ENCODE data around the gene WIPF3.

WIPF3 gene

DNA sequence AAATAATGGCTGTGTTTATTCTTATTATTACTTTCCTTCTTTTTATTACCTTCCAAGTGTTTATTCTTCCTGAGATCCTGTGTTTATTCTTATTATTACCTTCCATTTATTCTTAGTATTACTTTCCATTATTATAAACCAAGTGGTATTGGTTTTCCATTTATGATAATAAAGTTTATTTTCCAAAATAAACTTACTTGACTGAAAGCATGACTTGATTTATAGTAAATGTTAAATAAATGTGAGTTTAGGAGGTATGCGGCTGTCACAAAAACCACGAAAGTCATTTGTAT is 20.2 kb downstream of the WIPF3 start:
- H3K9me3 ChIP-seq (ENCODE audit: control insufficient read depth in 5 of 5, low read length in 5 of 5): peaks cover 0 to under 1% (median 0%) of the 10 kb centered on the region in 5 donors

DNA sequence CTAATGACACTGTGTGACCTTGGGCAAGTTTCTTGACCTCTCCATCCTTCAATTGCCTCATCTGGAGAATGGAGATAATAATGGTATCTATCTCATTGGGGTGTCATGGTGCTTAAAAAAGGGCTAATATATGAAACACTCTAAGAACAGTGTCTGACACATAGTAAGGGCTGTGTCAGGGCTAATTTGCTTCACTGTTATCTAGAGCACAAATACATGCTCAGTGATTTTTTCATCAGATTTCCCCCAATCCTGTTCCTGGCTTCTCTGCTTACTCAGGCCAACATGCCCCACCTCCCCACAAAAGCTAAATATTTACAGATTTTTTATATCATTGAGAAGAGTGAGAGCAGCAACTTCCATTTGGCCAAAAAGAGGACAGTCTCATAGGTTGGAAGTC is 20.6 kb downstream of the WIPF3 start:
- no peaks in the 10 kb centered on the region for H3K4me1 ChIP-seq (ENCODE audit: control insufficient read depth in 5 of 5, insufficient read depth in 5 of 5, low read length in 5 of 5)
- H3K27ac ChIP-seq (ENCODE audit: low read depth, low read length): no peak overlapping the region
- no peaks in the 10 kb centered on the region for H3K27me3 ChIP-seq (ENCODE audit: control insufficient read depth in 5 of 5, insufficient read depth in 4 of 5, low read length in 5 of 5)
- no peaks in the 10 kb centered on the region for H3K36me3 ChIP-seq (ENCODE audit: control insufficient read depth in 5 of 5, insufficient read depth in 5 of 5, low read length in 5 of 5)
- H3K4me3 ChIP-seq (ENCODE audit: low read depth in 1 of 5, low read length in 5 of 5): no peak overlapping the region
- H3K9ac ChIP-seq (ENCODE audit: low read length in 5 of 5): no peak overlapping the region
- H3K9me3 ChIP-seq (ENCODE audit: control insufficient read depth in 5 of 5, low read length in 5 of 5): peaks cover 0 to 4% (median 0%) of the 10 kb centered on the region in 5 donors

More for the DNA sequence above, 20.2 kb downstream of the WIPF3 start:
- Histone ChIP-seq H3K4me1 (ENCODE audit: control insufficient read depth in 5 of 5, insufficient read depth in 5 of 5, low read length in 5 of 5) (no peaks in the 10 kb centered on the region), H3K27ac (ENCODE audit: low read depth, low read length) (no peak overlapping the region), H3K4me3 (ENCODE audit: low read depth in 1 of 5, low read length in 5 of 5) (no peak overlapping the region), H3K36me3 (ENCODE audit: control insufficient read depth in 5 of 5, insufficient read depth in 5 of 5, low read length in 5 of 5) (no peaks in the 10 kb centered on the region), H3K27me3 (ENCODE audit: control insufficient read depth in 5 of 5, insufficient read depth in 4 of 5, low read length in 5 of 5) (no peaks in the 10 kb centered on the region), H3K9ac (ENCODE audit: low read length in 5 of 5) (no peak overlapping the region)

DNA sequence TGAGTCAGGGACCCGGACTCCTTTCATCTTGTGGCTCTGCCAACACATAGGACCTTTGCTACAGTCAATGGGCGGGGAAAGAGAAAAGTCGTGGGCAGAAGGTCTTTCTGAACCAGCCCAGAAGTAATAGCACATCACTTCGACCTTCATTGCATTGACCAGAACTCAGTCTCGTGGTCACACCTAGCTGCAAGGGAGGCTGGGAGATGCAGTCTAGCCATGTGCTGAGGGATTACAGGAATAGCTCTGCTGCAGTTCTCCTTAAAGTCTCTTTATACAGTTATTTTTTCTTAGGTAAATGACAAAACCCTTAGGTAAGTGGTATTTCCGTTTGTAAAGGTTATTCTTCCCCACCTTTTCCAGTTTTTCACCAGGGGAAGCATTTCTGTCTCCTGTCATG is 25.4 kb downstream of the WIPF3 start:
- Histone ChIP-seq H3K9me3 (ENCODE audit: control insufficient read depth in 5 of 5, low read length in 5 of 5) (peaks cover 0 to 5% (median 0%) of the 10 kb centered on the region in 5 donors), H3K9ac (ENCODE audit: low read length in 5 of 5) (no peak overlapping the region), H3K27me3 (ENCODE audit: control insufficient read depth in 5 of 5, insufficient read depth in 4 of 5, low read length in 5 of 5) (no peaks in the 10 kb centered on the region), H3K4me3 (ENCODE audit: low read depth in 1 of 5, low read length in 5 of 5) (no peak overlapping the region), H3K4me1 (ENCODE audit: control insufficient read depth in 5 of 5, insufficient read depth in 5 of 5, low read length in 5 of 5) (no peaks in the 10 kb centered on the region), H3K36me3 (ENCODE audit: control insufficient read depth in 5 of 5, insufficient read depth in 5 of 5, low read length in 5 of 5) (no peaks in the 10 kb centered on the region), H3K27ac (ENCODE audit: low read depth, low read length) (no peak overlapping the region)

DNA sequence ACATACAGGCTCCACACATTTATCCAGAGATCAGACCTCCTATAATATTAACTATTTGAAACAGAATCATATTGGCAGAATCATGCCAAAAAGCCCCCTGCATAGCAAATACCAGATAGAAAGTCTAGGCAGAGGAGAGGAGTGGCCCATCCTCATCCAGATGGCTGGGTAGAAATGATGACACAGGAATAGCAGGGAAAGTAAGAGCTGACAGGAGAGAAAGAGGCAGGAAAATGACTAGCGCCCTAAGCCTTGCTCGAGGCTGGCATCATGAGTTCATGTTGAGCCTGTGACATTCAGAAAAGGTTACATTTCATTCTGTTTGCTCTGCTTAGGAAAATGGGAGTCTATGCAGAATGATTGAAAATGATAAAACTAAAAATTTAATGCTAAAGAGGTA is 27.6 kb downstream of the WIPF3 start:
- Histone ChIP-seq H3K4me1 (ENCODE audit: control insufficient read depth in 5 of 5, insufficient read depth in 5 of 5, low read length in 5 of 5) (peaks cover 0 to 1% (median 0%) of the 10 kb centered on the region in 5 donors), H3K9ac (ENCODE audit: low read length in 5 of 5) (no peak overlapping the region), H3K36me3 (ENCODE audit: control insufficient read depth in 5 of 5, insufficient read depth in 5 of 5, low read length in 5 of 5) (no peaks in the 10 kb centered on the region), H3K4me3 (ENCODE audit: low read depth in 1 of 5, low read length in 5 of 5) (no peak overlapping the region), H3K27ac (ENCODE audit: low read depth, low read length) (no peak overlapping the region), H3K9me3 (ENCODE audit: control insufficient read depth in 5 of 5, low read length in 5 of 5) (peaks cover 0 to 5% (median 0%) of the 10 kb centered on the region in 5 donors), H3K27me3 (ENCODE audit: control insufficient read depth in 5 of 5, insufficient read depth in 4 of 5, low read length in 5 of 5) (no peaks in the 10 kb centered on the region)

DNA sequence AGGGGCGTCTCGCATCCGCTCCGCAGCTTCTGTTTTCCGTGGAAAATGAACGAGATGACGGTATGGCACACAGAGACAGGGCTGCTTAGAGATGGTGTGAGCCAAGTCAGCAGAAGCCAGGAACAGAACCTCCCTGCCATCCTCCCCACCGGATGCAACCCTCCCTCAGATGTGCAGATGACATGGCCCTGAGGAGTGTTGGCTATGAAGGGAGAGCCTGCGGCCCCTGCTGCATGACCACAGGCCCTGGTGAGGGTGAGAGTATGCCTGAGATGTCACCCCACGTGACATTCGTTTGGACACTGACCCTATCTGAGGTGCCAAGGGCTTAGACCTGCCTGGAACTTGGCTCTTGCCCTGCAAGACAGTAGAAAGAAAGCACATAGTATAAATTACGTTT is 29.4 kb downstream of the WIPF3 start:
- H3K4me1 ChIP-seq (ENCODE audit: control insufficient read depth in 5 of 5, insufficient read depth in 5 of 5, low read length in 5 of 5): peaks cover 0 to 6% (median 4%) of the 10 kb centered on the region in 5 donors
- H3K27ac ChIP-seq (ENCODE audit: low read depth, low read length): no peak overlapping the region
- no peak overlapping the region for H3K4me3 ChIP-seq (ENCODE audit: low read depth in 1 of 5, low read length in 5 of 5)
- H3K9me3 ChIP-seq (ENCODE audit: control insufficient read depth in 5 of 5, low read length in 5 of 5): peaks cover 0 to 5% (median 0%) of the 10 kb centered on the region in 5 donors
- no peak overlapping the region for H3K9ac ChIP-seq (ENCODE audit: low read length in 5 of 5)
- no peaks in the 10 kb centered on the region for H3K27me3 ChIP-seq (ENCODE audit: control insufficient read depth in 5 of 5, insufficient read depth in 4 of 5, low read length in 5 of 5)
- no peaks in the 10 kb centered on the region for H3K36me3 ChIP-seq (ENCODE audit: control insufficient read depth in 5 of 5, insufficient read depth in 5 of 5, low read length in 5 of 5)

DNA sequence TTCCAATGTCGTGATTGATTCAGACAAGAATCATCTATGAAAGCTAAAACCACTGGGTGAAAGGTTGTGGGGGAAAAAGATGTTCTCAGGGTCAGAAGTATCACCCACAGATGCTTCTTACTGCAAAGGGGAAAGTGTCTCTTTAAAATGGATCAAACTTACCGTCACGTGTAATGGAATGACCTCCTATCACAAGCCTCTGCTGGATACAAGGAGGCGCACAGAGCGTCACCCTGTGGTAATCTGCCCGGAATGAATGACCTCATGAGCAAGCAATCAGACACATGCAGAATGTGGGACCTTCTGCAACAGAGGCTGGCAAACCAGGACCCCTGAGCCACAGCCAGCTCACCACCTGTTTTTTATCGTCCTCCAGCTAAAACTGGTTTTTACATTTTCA is 33.0 kb downstream of the WIPF3 start:
- no peaks in the 10 kb centered on the region for H3K9me3 ChIP-seq (ENCODE audit: control insufficient read depth in 5 of 5, low read length in 5 of 5)
- H3K27ac ChIP-seq (ENCODE audit: low read depth, low read length): no peak overlapping the region
- peaks cover 0 to 22% (median 4%) of the 10 kb centered on the region in 5 donors for H3K4me1 ChIP-seq (ENCODE audit: control insufficient read depth in 5 of 5, insufficient read depth in 5 of 5, low read length in 5 of 5)
- H3K4me3 ChIP-seq (ENCODE audit: low read depth in 1 of 5, low read length in 5 of 5): no peak overlapping the region
- no peak overlapping the region for H3K9ac ChIP-seq (ENCODE audit: low read length in 5 of 5)
- H3K36me3 ChIP-seq (ENCODE audit: control insufficient read depth in 5 of 5, insufficient read depth in 5 of 5, low read length in 5 of 5): no peaks in the 10 kb centered on the region
- H3K27me3 ChIP-seq (ENCODE audit: control insufficient read depth in 5 of 5, insufficient read depth in 4 of 5, low read length in 5 of 5): peaks cover 0 to 2% (median 0%) of the 10 kb centered on the region in 5 donors

DNA sequence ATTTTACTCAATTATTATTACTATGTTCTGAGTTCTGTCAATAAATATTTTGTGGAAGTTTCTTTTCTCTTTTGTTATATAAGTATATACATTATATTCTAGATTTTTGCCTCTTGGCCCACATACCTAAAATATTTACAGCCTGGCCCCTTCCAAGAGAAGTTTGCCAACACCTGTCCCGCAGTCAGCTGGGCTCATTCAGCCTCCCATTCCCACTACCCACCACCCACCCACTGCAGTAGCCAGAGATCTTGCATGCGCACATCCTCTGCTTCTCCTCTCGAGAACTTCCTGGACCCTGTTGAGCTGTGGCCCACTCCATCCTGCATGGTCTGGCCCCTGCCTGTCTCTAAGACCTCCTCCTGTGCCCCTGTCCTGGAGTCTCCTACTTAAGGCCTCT is 33.6 kb downstream of the WIPF3 start:
- Histone ChIP-seq H3K9ac (ENCODE audit: low read length in 5 of 5) (no peak overlapping the region), H3K27me3 (ENCODE audit: control insufficient read depth in 5 of 5, insufficient read depth in 4 of 5, low read length in 5 of 5) (peaks cover 0 to 2% (median 0%) of the 10 kb centered on the region in 5 donors), H3K4me3 (ENCODE audit: low read depth in 1 of 5, low read length in 5 of 5) (no peak overlapping the region), H3K27ac (ENCODE audit: low read depth, low read length) (no peak overlapping the region), H3K9me3 (ENCODE audit: control insufficient read depth in 5 of 5, low read length in 5 of 5) (no peaks in the 10 kb centered on the region), H3K36me3 (ENCODE audit: control insufficient read depth in 5 of 5, insufficient read depth in 5 of 5, low read length in 5 of 5) (no peaks in the 10 kb centered on the region), H3K4me1 (ENCODE audit: control insufficient read depth in 5 of 5, insufficient read depth in 5 of 5, low read length in 5 of 5) (peaks cover 0 to 22% (median 4%) of the 10 kb centered on the region in 5 donors)

DNA sequence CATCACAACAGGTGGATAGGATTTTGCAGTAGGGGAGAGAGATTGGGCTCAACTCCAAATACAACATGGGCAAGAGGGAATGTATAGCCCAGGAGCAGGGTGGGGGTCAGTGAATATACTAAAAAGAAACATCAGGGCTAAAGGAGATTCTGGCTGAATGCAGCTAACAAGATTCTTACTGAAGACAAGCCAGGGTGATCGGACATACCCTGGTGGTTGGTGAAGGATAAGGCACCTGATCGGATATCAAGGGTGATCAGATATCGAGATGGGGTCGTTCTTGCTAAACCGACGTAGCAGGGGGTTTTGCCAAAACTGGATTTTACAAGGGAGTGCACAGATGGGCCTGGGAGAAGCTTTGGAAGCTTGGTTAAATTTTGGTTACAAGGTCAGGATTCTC is 34.4 kb downstream of the WIPF3 start:
- peaks cover 0 to 2% (median 0%) of the 10 kb centered on the region in 5 donors for H3K27me3 ChIP-seq (ENCODE audit: control insufficient read depth in 5 of 5, insufficient read depth in 4 of 5, low read length in 5 of 5)
- no peak overlapping the region for H3K9ac ChIP-seq (ENCODE audit: low read length in 5 of 5)
- no peak overlapping the region for H3K4me3 ChIP-seq (ENCODE audit: low read depth in 1 of 5, low read length in 5 of 5)
- no peaks in the 10 kb centered on the region for H3K36me3 ChIP-seq (ENCODE audit: control insufficient read depth in 5 of 5, insufficient read depth in 5 of 5, low read length in 5 of 5)
- no peak overlapping the region for H3K27ac ChIP-seq (ENCODE audit: low read depth, low read length)
- H3K9me3 ChIP-seq (ENCODE audit: control insufficient read depth in 5 of 5, low read length in 5 of 5): no peaks in the 10 kb centered on the region
- peaks cover 0 to 22% (median 4%) of the 10 kb centered on the region in 5 donors for H3K4me1 ChIP-seq (ENCODE audit: control insufficient read depth in 5 of 5, insufficient read depth in 5 of 5, low read length in 5 of 5)

DNA sequence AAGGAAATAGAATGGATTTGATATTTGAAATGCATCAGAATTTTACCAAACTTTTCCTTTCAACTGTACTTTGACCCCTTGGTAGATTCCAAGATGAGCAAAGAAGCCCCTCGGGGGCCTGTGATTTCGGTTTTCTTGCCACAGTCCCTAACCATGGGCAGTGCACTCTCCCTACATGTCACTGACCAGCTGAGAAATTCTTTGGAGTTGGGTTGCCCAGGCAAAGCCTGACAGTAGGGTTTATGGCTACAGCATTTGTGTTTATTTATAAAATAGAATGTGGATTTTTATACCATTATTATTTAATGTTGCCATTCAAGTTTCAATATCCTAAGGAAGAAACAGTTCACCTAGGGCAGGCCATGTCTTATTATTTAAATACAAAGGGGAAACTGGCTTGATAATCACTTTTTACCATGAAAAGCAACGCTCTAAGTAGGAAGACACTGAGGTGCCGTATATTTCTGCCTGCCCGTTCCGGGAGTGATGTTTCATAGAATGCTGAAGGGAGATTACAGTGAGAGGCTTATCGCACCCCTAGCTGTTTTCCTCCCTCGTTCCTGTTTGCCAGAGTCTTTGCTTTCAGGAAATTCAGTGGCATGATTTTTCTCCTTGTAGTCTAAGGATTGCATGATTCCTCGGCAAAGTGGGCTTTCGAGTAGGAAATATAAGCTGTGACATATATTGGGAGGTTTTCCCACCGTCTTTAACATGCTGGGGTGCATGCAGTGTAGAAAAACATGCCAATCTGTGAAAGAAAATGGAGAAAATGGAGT is 35.8 kb downstream of the WIPF3 start:
- no peaks in the 10 kb centered on the region for H3K36me3 ChIP-seq (ENCODE audit: control insufficient read depth in 5 of 5, insufficient read depth in 5 of 5, low read length in 5 of 5)
- peaks cover 0 to 22% (median 4%) of the 10 kb centered on the region in 5 donors for H3K4me1 ChIP-seq (ENCODE audit: control insufficient read depth in 5 of 5, insufficient read depth in 5 of 5, low read length in 5 of 5)
- peaks cover 0 to 2% (median 0%) of the 10 kb centered on the region in 5 donors for H3K27me3 ChIP-seq (ENCODE audit: control insufficient read depth in 5 of 5, insufficient read depth in 4 of 5, low read length in 5 of 5)
- no peaks in the 10 kb centered on the region for H3K9me3 ChIP-seq (ENCODE audit: control insufficient read depth in 5 of 5, low read length in 5 of 5)
- H3K4me3 ChIP-seq (ENCODE audit: low read depth in 1 of 5, low read length in 5 of 5): no peak overlapping the region
- no peak overlapping the region for H3K27ac ChIP-seq (ENCODE audit: low read depth, low read length)
- H3K9ac ChIP-seq (ENCODE audit: low read length in 5 of 5): no peak overlapping the region

DNA sequence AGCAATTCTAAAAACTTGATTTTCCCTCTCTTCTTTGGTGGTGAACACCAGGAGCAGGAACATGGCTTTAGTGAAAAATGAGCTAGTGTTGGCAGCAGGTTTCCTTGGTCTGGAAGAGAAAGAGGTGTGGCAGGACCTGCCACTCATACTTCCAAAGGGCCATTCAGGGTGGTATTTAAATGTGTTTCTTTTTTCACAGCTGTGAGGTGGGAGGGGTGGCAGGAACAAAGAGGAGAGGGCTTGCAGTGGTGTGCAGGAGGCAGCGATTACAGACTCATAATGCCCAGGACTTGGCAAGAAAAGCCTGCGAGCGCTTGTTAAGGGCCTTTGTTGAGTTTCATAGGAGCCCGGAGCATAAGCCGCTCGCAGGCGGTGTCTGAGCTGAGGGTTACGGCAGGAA is 36.8 kb downstream of the WIPF3 start:
- no peak overlapping the region for H3K4me3 ChIP-seq (ENCODE audit: low read depth in 1 of 5, low read length in 5 of 5)
- H3K9me3 ChIP-seq (ENCODE audit: control insufficient read depth in 5 of 5, low read length in 5 of 5): no peaks in the 10 kb centered on the region
- H3K4me1 ChIP-seq (ENCODE audit: control insufficient read depth in 5 of 5, insufficient read depth in 5 of 5, low read length in 5 of 5): peaks cover 0 to 22% (median 4%) of the 10 kb centered on the region in 5 donors
- no peaks in the 10 kb centered on the region for H3K36me3 ChIP-seq (ENCODE audit: control insufficient read depth in 5 of 5, insufficient read depth in 5 of 5, low read length in 5 of 5)
- no peak overlapping the region for H3K27ac ChIP-seq (ENCODE audit: low read depth, low read length)
- no peak overlapping the region for H3K9ac ChIP-seq (ENCODE audit: low read length in 5 of 5)
- peaks cover 0 to 2% (median 0%) of the 10 kb centered on the region in 5 donors for H3K27me3 ChIP-seq (ENCODE audit: control insufficient read depth in 5 of 5, insufficient read depth in 4 of 5, low read length in 5 of 5)

Measured in subcutaneous abdominal adipose tissue (tissue), 5 donors.